ENCODE results near the gene SUMO4. TPM values are rescaled to one million over a fixed set of nuclear protein-coding genes. Genes with fewer than 3 reads are reported as not detected.

Gene SUMO4
- 1.1 TPM for total RNA-seq (2021; ENCODE audit: unreplicated experiment)
- not detected for polyA plus RNA-seq (2012; ENCODE audit: insufficient read length)
- percentile 93 among the genes with signal in this experiment for Bru-seq, nascent RNA
- percentile 60 among the genes with signal in this experiment for BruChase-seq, experiment 1, labeled RNA remaining after a 2-hour chase
- percentile 58 among the genes with signal in this experiment for BruChase-seq, experiment 2, labeled RNA remaining after a 6-hour chase
- long read RNA-seq = 0 reads

DNA sequence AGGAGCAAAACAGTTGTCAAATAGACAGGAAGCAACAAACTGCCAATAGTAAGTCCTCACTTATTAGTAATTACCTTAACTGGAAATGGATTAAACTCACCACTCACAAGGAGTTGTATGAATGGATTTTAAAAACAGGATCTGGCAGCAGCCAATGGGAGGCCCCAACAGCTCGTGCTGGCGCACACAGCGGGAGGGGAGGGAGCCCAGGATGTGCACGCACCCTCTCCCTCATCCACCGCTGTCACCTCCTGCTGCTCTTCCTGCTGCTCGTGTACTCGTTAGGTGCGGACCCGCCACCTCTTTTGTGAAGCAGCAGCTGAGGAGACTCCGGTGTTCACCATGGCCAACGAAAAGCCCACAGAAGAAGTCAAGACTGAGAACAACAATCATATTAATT, at the start of gene SUMO4:
TSS of gene SUMO4 (plus strand) at position 213 of the 400 bp plus-strand sequence. CDS start at position 343, 130 bp downstream.
- Histone ChIP-seq H3K4me3 (ENCODE audit: low read depth in 2 of 2, low read length in 2 of 2) (no peak within 1 kb of the TSS), H3K9me3 (ENCODE audit: control insufficient read depth, insufficient read depth, low read depth, low read length) (no peaks in the 10 kb centered on the region), H3K27ac (ENCODE audit: low read length) (no peak within 1 kb of the TSS), H3K36me3 (ENCODE audit: control insufficient read depth, insufficient read depth, low read length) (peaks cover 17% of the 10 kb centered on the region; the same call in 1 of the 2 replicates), H3K4me1 (ENCODE audit: control insufficient read depth, insufficient read depth, low read length) (no peaks in the 10 kb centered on the region), H3K27me3 (ENCODE audit: control insufficient read depth, insufficient read depth, low read length) (no peaks in the 10 kb centered on the region)
- no TSS peak for BruUV-seq (replicated peaks)
- in situ Hi-C loops (cut with HindIII; ENCODE audit: low pct_unique_long_range_greater_than_20kb, low sequenced_read_pairs) (no loop called here), intact Hi-C loops (cut with micrococcal nuclease; ENCODE audit: unreplicated experiment) (no loop called here)
- ChIA-PET CTCF (no interaction called here), POLR2A (no interaction called here)
- ATAC-seq = no peak
- TF ChIP-seq SIN3A (IDR thresholded peaks at IDR 0.05; ENCODE audit: borderline replicate concordance, insufficient read depth, low read depth, low read length) = no peak
- no peak for TF ChIP-seq TCF7L2 (IDR thresholded peaks at IDR 0.05; ENCODE audit: low read depth, low read length)
- TF ChIP-seq REST (IDR thresholded peaks at IDR 0.05; ENCODE audit: insufficient read depth in 1 of 2, low read depth in 2 of 2, low read length in 1 of 2) = no peak
- DNase-seq (ENCODE audit: low read depth, low spot score) = no peak

- BruUV-seq (replicated peaks) = no TSS peak
- Histone ChIP-seq H3K36me3 (ENCODE audit: control insufficient read depth, insufficient read depth, low read length) (peaks cover 1% of the 10 kb centered on the region; the same call in 1 of the 2 replicates), H3K9me3 (ENCODE audit: control insufficient read depth, insufficient read depth, low read depth, low read length) (no peaks in the 10 kb centered on the region), H3K4me3 (ENCODE audit: low read depth in 2 of 2, low read length in 2 of 2) (no peak overlapping the region), H3K27me3 (ENCODE audit: control insufficient read depth, insufficient read depth, low read length) (no peaks in the 10 kb centered on the region), H3K4me1 (ENCODE audit: control insufficient read depth, insufficient read depth, low read length) (no peaks in the 10 kb centered on the region), H3K27ac (ENCODE audit: low read length) (no peak overlapping the region)
- TF ChIP-seq TCF7L2 (IDR thresholded peaks at IDR 0.05; ENCODE audit: low read depth, low read length) = no peak
- ChIA-PET CTCF (no interaction called here), POLR2A (no interaction called here)
- no peak for ATAC-seq
- in situ Hi-C loops (cut with HindIII; ENCODE audit: low pct_unique_long_range_greater_than_20kb, low sequenced_read_pairs) (no loop called here), intact Hi-C loops (cut with micrococcal nuclease; ENCODE audit: unreplicated experiment) (no loop called here)
- no peak for DNase-seq (ENCODE audit: low read depth, low spot score)
Observed at GRCh38 chr6:149354009-149354408, 46.1 kb upstream of the SUMO4 start.

DNA sequence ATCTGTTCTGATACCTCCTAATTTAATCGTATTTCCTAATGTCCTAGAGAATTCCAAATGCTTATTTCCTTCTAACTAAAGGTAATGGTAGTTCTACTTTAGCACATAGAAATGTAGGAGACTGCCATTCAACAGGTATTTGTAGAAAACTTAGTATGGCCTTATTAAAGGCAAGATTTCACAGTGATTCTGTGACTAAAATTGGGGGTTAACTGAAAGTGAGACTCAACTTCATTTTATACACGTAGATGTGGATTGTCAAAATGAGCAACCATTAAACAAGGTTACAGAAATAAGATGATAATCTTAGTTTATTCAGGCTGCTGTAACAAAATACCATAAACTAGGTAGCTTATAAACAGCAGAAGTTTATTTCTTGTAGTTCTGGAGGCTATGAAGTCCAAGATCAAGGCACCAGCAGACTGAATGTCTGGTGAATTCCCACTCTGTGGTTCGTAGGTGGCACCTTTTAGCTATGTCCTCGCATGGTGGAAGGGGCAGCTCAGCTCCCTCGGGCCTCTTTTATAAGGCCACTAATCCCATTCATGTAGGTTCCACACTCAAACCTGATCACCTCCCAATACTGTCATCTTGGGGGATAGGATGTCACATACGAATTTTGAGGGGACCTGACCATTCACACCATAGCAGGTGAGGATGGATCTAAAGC, 43.8 kb upstream of the SUMO4 start:
- Histone ChIP-seq H3K9me3 (ENCODE audit: control insufficient read depth, insufficient read depth, low read depth, low read length) (no peaks in the 10 kb centered on the region), H3K27ac (ENCODE audit: low read length) (no peak overlapping the region), H3K4me3 (ENCODE audit: low read depth in 2 of 2, low read length in 2 of 2) (no peak overlapping the region), H3K27me3 (ENCODE audit: control insufficient read depth, insufficient read depth, low read length) (no peaks in the 10 kb centered on the region), H3K36me3 (ENCODE audit: control insufficient read depth, insufficient read depth, low read length) (peaks cover 3% of the 10 kb centered on the region; the same call in 1 of the 2 replicates), H3K4me1 (ENCODE audit: control insufficient read depth, insufficient read depth, low read length) (no peaks in the 10 kb centered on the region)
- in situ Hi-C loops (cut with HindIII; ENCODE audit: low pct_unique_long_range_greater_than_20kb, low sequenced_read_pairs) = no loop called here
- TF ChIP-seq CTCF (IDR thresholded peaks at IDR 0.05) (no peak), SIN3A (IDR thresholded peaks at IDR 0.05; ENCODE audit: borderline replicate concordance, insufficient read depth, low read depth, low read length) (no peak), POLR2AphosphoS5 (IDR thresholded peaks at IDR 0.05; ENCODE audit: low read depth, low read length) (no peak), REST (IDR thresholded peaks at IDR 0.05; ENCODE audit: insufficient read depth in 1 of 2, low read depth in 2 of 2, low read length in 1 of 2) (no peak), TCF7L2 (IDR thresholded peaks at IDR 0.05; ENCODE audit: low read depth, low read length) (no peak)
- POLR2A ChIA-PET = no interaction called here
- no peak for ATAC-seq
- BruUV-seq (replicated peaks) = no TSS peak
- no peak for DNase-seq (ENCODE audit: low read depth, low spot score)
- CTCF ChIA-PET = no interaction called here
- intact Hi-C loops (cut with micrococcal nuclease; ENCODE audit: unreplicated experiment) = no loop called here
